Central memory CD8-positive, alpha-beta T cell (primary cell): Measurements from ENCODE around the gene CYP4F2.
"Not testable (repeated sequence)": the region's sequence is repeated elsewhere in the genome, so short reads cannot be mapped to it uniquely, and the experiment has no call there.

Experiments used
- ATAC-seq: fragments of 150-1000 bp; cut with Tn5 transposase; replicated peaks from 2 replicates; pipeline ENCODE4 v1.10.0; 2022; ENCODE audit warnings: mild to moderate bottlenecking, moderate FRiP score, moderate number of reproducible peaks; ENCODE audit not compliant: poor library complexity, severe bottlenecking; ENCODE audit errors: extremely low read depth
- DNase-seq, 2 donors: peaks; one replicate each; pipeline ENCODE4 v3.0.0; 2021; ENCODE audit warnings: low spot score in 2 of 2
- H3K27ac Mint-ChIP-seq: one replicate; pipeline ENCODE4 v1.8.0; 2022; ENCODE audit warnings: low read depth, mild to moderate bottlenecking, moderate library complexity, mixed read lengths
- H3K27me3 Mint-ChIP-seq: one replicate; pipeline ENCODE4 v1.8.0; 2022; ENCODE audit warnings: mixed read lengths
- H3K36me3 Mint-ChIP-seq: one replicate; pipeline ENCODE4 v1.8.0; 2022; ENCODE audit warnings: mild to moderate bottlenecking, moderate library complexity, mixed read lengths; ENCODE audit not compliant: insufficient read depth
- H3K4me1 Mint-ChIP-seq: one replicate; pipeline ENCODE4 v1.8.0; 2022; ENCODE audit warnings: mixed read lengths
- H3K4me3 Mint-ChIP-seq: one replicate; pipeline ENCODE4 v1.8.0; 2022; ENCODE audit warnings: mild to moderate bottlenecking, moderate library complexity, mixed read lengths
- H3K9me3 Mint-ChIP-seq: one replicate; pipeline ENCODE4 v1.8.0; 2022; ENCODE audit warnings: mixed read lengths

The CYP4F2 gene

GRCh38 chr19:15869109-15869555 lies 28.7 kb downstream of the CYP4F2 start:
- Mint-ChIP-seq H3K27ac (no peak overlapping the region), H3K9me3 (no peaks in the 10 kb centered on the region), H3K36me3 (no peaks in the 10 kb centered on the region), H3K4me3 (no peak overlapping the region), H3K4me1 (peaks cover 8% of the 10 kb centered on the region), H3K27me3 (peaks cover 17% of the 10 kb centered on the region)
- DNase-seq = peak in 1 of 2 donors; percentile 29
- ATAC-seq = no peak

GRCh38 chr19:15866636-15867035 lies 31.2 kb downstream of the CYP4F2 start:
- Mint-ChIP-seq H3K36me3 (peaks cover 1% of the 10 kb centered on the region), H3K4me1 (peaks cover 8% of the 10 kb centered on the region), H3K9me3 (no peaks in the 10 kb centered on the region), H3K27ac (no peak overlapping the region), H3K4me3 (no peak overlapping the region), H3K27me3 (peaks cover 9% of the 10 kb centered on the region)
- ATAC-seq = no peak
- DNase-seq = no peak

GRCh38 chr19:15864824-15865223 lies 33.0 kb downstream of the CYP4F2 start:
- peaks cover 8% of the 10 kb centered on the region for H3K4me1 Mint-ChIP-seq
- ATAC-seq = no peak
- H3K27ac Mint-ChIP-seq = no peak overlapping the region
- H3K27me3 Mint-ChIP-seq = peaks cover 19% of the 10 kb centered on the region
- no peak overlapping the region for H3K4me3 Mint-ChIP-seq
- no peak for DNase-seq
- H3K36me3 Mint-ChIP-seq = peaks cover 2% of the 10 kb centered on the region
- no peaks in the 10 kb centered on the region for H3K9me3 Mint-ChIP-seq

- Mint-ChIP-seq H3K27me3 (peaks cover 10% of the 10 kb centered on the region), H3K4me3 (no peak overlapping the region), H3K36me3 (peaks cover 2% of the 10 kb centered on the region), H3K4me1 (no peaks in the 10 kb centered on the region), H3K9me3 (no peaks in the 10 kb centered on the region), H3K27ac (no peak overlapping the region)
- no peak for ATAC-seq
- DNase-seq = no peak
These were observed 34.6 kb downstream of the CYP4F2 start for GRCh38 chr19:15863272-15863671.

DNA sequence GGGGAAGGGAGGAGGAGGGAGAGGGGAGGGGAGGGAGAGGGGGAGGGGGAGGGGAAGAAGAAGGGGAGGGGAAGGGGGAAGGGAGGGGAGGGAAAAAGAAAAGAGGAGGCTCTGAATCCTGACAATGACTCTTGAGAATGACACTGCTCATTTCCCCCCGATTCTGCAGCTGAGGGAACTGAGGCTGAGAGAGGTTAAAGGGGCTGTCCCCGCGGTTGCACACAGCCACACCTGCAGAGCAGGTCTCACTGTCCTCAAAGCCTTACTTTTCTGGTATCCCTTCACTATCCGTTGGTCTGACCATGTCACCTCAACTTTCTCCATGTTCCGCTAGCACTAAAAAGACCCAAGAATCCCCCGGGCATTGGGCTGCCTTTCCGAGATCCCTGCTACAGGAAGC lies 35.4 kb downstream of the CYP4F2 start:
- Mint-ChIP-seq H3K4me3 (no peak overlapping the region), H3K4me1 (no peaks in the 10 kb centered on the region), H3K27me3 (peaks cover 10% of the 10 kb centered on the region), H3K9me3 (no peaks in the 10 kb centered on the region), H3K27ac (no peak overlapping the region), H3K36me3 (peaks cover 2% of the 10 kb centered on the region)
- no peak for DNase-seq
- ATAC-seq = no peak

DNA sequence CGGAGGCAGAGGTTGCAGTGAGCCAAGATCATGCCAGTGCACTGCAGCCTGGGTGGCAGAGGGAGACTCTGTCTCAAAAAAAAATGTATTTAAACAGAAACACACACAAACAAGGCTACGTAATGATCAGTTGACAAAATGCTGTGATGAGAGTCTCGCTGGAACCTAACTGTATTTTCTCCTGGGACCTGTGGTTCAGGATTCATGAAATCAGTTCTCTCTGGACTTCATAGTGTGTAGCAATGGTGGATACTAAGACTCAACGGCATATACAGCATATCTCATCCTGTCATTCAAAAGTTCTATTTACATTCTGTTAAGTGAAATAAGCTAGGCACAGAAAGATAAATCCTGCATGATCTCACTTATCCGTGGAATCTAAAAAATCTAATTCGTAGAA lies 37.4 kb downstream of the CYP4F2 start:
- no peaks in the 10 kb centered on the region for H3K9me3 Mint-ChIP-seq
- DNase-seq = no peak
- no peak for ATAC-seq
- no peaks in the 10 kb centered on the region for H3K4me1 Mint-ChIP-seq
- H3K36me3 Mint-ChIP-seq = peaks cover 2% of the 10 kb centered on the region
- peaks cover 10% of the 10 kb centered on the region for H3K27me3 Mint-ChIP-seq
- no peak overlapping the region for H3K27ac Mint-ChIP-seq
- no peak overlapping the region for H3K4me3 Mint-ChIP-seq

GRCh38 chr19:15859187-15859586 lies 38.7 kb downstream of the CYP4F2 start:
- H3K9me3 Mint-ChIP-seq = no peaks in the 10 kb centered on the region
- peaks cover 10% of the 10 kb centered on the region for H3K27me3 Mint-ChIP-seq
- no peak overlapping the region for H3K27ac Mint-ChIP-seq
- H3K4me3 Mint-ChIP-seq = no peak overlapping the region
- no peak for ATAC-seq
- DNase-seq = no peak
- H3K36me3 Mint-ChIP-seq = peaks cover 2% of the 10 kb centered on the region
- H3K4me1 Mint-ChIP-seq = no peaks in the 10 kb centered on the region

DNA sequence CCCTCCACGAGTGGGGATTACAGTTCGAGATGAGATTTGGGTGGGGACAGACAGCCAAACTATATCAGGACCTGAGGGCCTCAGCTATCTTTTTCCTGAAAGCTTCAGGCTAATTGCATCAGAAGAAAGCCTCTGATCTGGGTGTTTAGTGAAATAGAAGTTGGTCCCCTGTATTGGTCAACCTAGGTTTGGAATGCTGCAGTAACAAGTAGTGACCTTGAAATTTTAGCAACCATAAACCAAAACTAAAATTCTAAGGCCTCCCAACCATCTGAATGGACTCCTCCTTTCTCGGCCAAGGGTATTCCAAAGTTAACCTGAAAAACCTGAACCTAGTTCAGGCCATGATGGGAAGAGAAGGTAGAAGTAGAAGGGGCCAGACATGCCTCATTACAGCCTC lies 47.5 kb downstream of the CYP4F2 start:
- Mint-ChIP-seq H3K27ac (no peak overlapping the region), H3K4me3 (no peak overlapping the region), H3K4me1 (peaks cover 10% of the 10 kb centered on the region), H3K27me3 (peaks cover 7% of the 10 kb centered on the region), H3K9me3 (no peaks in the 10 kb centered on the region), H3K36me3 (no peaks in the 10 kb centered on the region)
- no peak for DNase-seq
- no peak for ATAC-seq

DNA sequence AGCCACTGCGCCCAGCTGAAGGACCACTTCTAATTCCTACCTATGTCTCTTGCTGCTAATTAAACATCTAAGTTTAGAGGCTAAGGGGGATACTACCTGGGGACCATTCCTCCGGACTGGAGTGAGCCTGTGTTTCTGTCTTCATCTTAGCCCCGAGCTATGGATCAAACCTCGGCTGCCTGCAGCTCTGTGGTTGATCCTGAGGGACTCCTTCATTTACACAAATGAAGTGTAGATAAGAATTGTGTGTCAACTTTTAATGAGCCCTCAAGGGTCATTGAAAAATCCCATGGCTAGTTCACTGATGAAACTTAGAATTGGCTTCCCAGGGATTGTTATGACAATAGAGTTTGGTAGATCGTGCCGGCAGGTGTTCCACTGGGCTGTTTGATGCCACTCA lies 51.0 kb downstream of the CYP4F2 start:
- Mint-ChIP-seq H3K4me1 (peaks cover 36% of the 10 kb centered on the region), H3K27me3 (no peaks in the 10 kb centered on the region), H3K4me3 (no peak overlapping the region), H3K9me3 (no peaks in the 10 kb centered on the region), H3K27ac (no peak overlapping the region), H3K36me3 (peaks cover 2% of the 10 kb centered on the region)
- ATAC-seq (no peak), DNase-seq (no peak)

DNA sequence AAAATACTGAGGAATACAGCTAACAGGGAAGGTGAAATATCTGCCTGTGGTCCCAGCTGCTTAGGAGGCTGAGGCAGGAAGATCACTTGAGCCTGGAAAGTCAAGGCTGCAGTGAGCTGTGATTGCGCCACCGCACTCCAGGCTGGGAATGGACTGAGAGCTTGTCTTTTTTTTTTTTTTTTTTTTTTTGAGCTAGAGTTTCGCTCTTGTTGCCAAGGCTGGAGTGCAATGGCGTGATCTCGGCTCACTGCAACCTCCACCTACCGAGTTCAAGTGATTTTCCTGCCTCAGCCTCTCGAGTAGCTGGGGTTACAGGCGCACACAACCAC lies 54.0 kb downstream of the CYP4F2 start:
- peaks cover 36% of the 10 kb centered on the region for H3K4me1 Mint-ChIP-seq
- H3K27ac Mint-ChIP-seq = peak overlapping the region; percentile 17
- peak; percentile 16 for ATAC-seq
- not testable (repeated sequence) for H3K9me3 Mint-ChIP-seq, DNase-seq, H3K36me3 Mint-ChIP-seq, H3K27me3 Mint-ChIP-seq
- H3K4me3 Mint-ChIP-seq = peak overlapping the region; percentile 19

- ATAC-seq (no peak), DNase-seq (no peak)
- H3K27ac Mint-ChIP-seq = peak overlapping the region; percentile 17
- no peaks in the 10 kb centered on the region for H3K27me3 Mint-ChIP-seq
- H3K4me1 Mint-ChIP-seq = peaks cover 36% of the 10 kb centered on the region
- peak overlapping the region; percentile 19 for H3K4me3 Mint-ChIP-seq
- no peaks in the 10 kb centered on the region for H3K9me3 Mint-ChIP-seq
- peaks cover 2% of the 10 kb centered on the region for H3K36me3 Mint-ChIP-seq
These were observed 54.5 kb downstream of the CYP4F2 start for GRCh38 chr19:15843203-15843893.

GRCh38 chr19:15841875-15842569 lies 55.9 kb downstream of the CYP4F2 start:
- no peak for DNase-seq
- no peak for ATAC-seq
- H3K4me3 Mint-ChIP-seq = no peak overlapping the region

DNA sequence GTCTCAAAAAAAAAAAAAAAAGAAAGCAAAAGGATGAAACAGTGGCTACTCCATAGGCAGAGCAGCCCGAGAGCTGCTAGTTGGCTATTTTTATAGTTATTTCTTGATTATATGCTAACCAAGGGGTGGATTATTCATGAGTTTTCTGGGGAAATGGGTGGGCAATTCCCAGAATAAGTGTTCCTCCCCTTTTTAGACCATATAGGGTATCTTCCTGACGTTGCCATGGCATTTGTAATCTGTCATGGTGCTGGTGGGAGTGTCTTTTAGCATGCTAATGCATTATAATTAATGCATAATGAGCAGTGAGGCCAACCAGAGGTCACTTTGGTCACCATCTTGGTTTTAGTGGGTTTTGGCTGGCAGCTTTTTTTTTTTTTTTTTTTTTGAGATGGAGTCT lies 57.0 kb downstream of the CYP4F2 start:
- H3K4me1 Mint-ChIP-seq = peaks cover 45% of the 10 kb centered on the region
- peaks cover 11% of the 10 kb centered on the region for H3K36me3 Mint-ChIP-seq
- DNase-seq (no peak), ATAC-seq (no peak)
- H3K9me3 Mint-ChIP-seq = no peaks in the 10 kb centered on the region
- no peaks in the 10 kb centered on the region for H3K27me3 Mint-ChIP-seq
- H3K4me3 Mint-ChIP-seq = no peak overlapping the region
- no peak overlapping the region for H3K27ac Mint-ChIP-seq

More at GRCh38 chr19:15841875-15842569, 55.9 kb downstream of the CYP4F2 start:
- no peaks in the 10 kb centered on the region for H3K9me3 Mint-ChIP-seq
- H3K4me1 Mint-ChIP-seq = peaks cover 43% of the 10 kb centered on the region
- no peaks in the 10 kb centered on the region for H3K27me3 Mint-ChIP-seq
- no peak overlapping the region for H3K27ac Mint-ChIP-seq
- H3K36me3 Mint-ChIP-seq = peaks cover 3% of the 10 kb centered on the region
